ENCODE data around the gene TMEM53. TPM values are rescaled to one million over a fixed set of nuclear protein-coding genes. Genes with fewer than 3 reads are reported as not detected.

The TMEM53 gene
- total and polyA plus RNA-seq, 2 of the 8 experiments (the other 6 are each of a cell fraction or from before 2014, with no cell fraction given) = 6.7 to 27.9 TPM

GRCh38 chr1:44700573-44700972 is 26.3 kb upstream of the TMEM53 start:
- Histone ChIP-seq H2AK5ac (ENCODE audit: low read depth, low read length) (no peak overlapping the region), H3K4ac (replicated peaks; ENCODE audit: insufficient read length, low read depth, low read length) (no peak overlapping the region), H3K27me3 (replicated peaks in 1 of 4; ENCODE audit: control insufficient read depth in 3 of 4, extremely low read depth in 1 of 4, insufficient read depth in 3 of 4, low read length in 3 of 4) (no peaks in the 10 kb centered on the region), H3K9ac (replicated peaks in 1 of 4; ENCODE audit: extremely low read depth in 1 of 4, low read depth in 3 of 4, low read length in 3 of 4) (no peak overlapping the region), H4K8ac (ENCODE audit: extremely low read depth, insufficient read depth, low read length) (no peak overlapping the region), H4K20me1 (replicated peaks in 1 of 2; ENCODE audit: control insufficient read depth in 1 of 2, insufficient read depth in 2 of 2, low read length in 2 of 2) (no peaks in the 10 kb centered on the region), H3K18ac (ENCODE audit: extremely low read depth, low read length) (no peak overlapping the region), H2BK12ac (ENCODE audit: low read depth, low read length) (no peak overlapping the region), H2BK20ac (ENCODE audit: low read length) (no peak overlapping the region), H3K4me1 (replicated peaks in 1 of 4; ENCODE audit: control insufficient read depth in 3 of 4, insufficient read depth in 4 of 4, low read length in 3 of 4) (no peaks in the 10 kb centered on the region), H3K9me3 (ENCODE audit: insufficient read depth in 2 of 2, low read depth in 1 of 2, low read length in 1 of 2) (no peaks in the 10 kb centered on the region), H3K36me3 (ENCODE audit: control insufficient read depth in 2 of 4, insufficient read depth in 4 of 4, low read length in 3 of 4) (no peaks in the 10 kb centered on the region), H2AFZ (ENCODE audit: low read length) (no peak overlapping the region), H4K91ac (replicated peaks; ENCODE audit: insufficient read length, low read length) (no peak overlapping the region), H3K23ac (ENCODE audit: insufficient read length) (no peak overlapping the region), H3K23me2 (ENCODE audit: low read depth, low read length) (no peaks in the 10 kb centered on the region), H2BK120ac (replicated peaks; ENCODE audit: low read depth, low read length) (no peak overlapping the region), H3K79me1 (ENCODE audit: low read depth, low read length) (no peaks in the 10 kb centered on the region), H4K5ac (ENCODE audit: insufficient read length, low read depth, low read length) (no peak overlapping the region), H2BK15ac (ENCODE audit: low read length) (no peak overlapping the region), H3K27ac (ENCODE audit: low read depth, low read length) (no peak overlapping the region), H3K4me3 (ENCODE audit: extremely low read depth in 1 of 4, insufficient read depth in 2 of 4, low read depth in 3 of 4, low read length in 4 of 4) (no peak overlapping the region), H3K56ac (replicated peaks; ENCODE audit: insufficient read length, low read depth, low read length) (no peak overlapping the region), H3K79me2 (ENCODE audit: control insufficient read depth in 1 of 2, insufficient read depth in 2 of 2, low read length in 2 of 2) (no peaks in the 10 kb centered on the region), H2BK5ac (ENCODE audit: low read depth, low read length) (no peak overlapping the region), H3K4me2 (ENCODE audit: insufficient read depth in 1 of 2, low read depth in 2 of 2, low read length in 2 of 2) (no peak overlapping the region), H3K14ac (ENCODE audit: insufficient read length) (no peak overlapping the region)
- TF ChIP-seq HDAC6 (IDR thresholded peaks at IDR 0.05; ENCODE audit: low read depth, low read length) (no peak), USF2 (IDR thresholded peaks at IDR 0.05; ENCODE audit: low read length) (no peak), SIRT6 (IDR thresholded peaks at IDR 0.05; ENCODE audit: low read length) (no peak), YY1 (IDR thresholded peaks at IDR 0.05; ENCODE audit: low read depth, low read length) (no peak), TEAD4 (IDR thresholded peaks at IDR 0.05; ENCODE audit: low read depth, low read length) (no peak), SAP30 (IDR thresholded peaks at IDR 0.05; ENCODE audit: insufficient read depth, insufficient replicate concordance, low read length) (no peak), EP300 (IDR thresholded peaks at IDR 0.05; ENCODE audit: borderline replicate concordance in 1 of 2, low read depth in 2 of 2, low read length in 2 of 2) (no peak), GABPA (IDR thresholded peaks at IDR 0.05; ENCODE audit: borderline replicate concordance, insufficient read depth, low read length) (no peak), CEBPB (IDR thresholded peaks at IDR 0.05; ENCODE audit: low read depth, low read length) (no peak), SUZ12 (IDR thresholded peaks at IDR 0.05; ENCODE audit: low read length) (no peak), ZNF274 (IDR thresholded peaks at IDR 0.05; ENCODE audit: borderline replicate concordance, extremely low read depth, low read length) (no peak)
- FAIRE-seq (no peak), DNase-seq (ENCODE audit: low read depth in 1 of 2, low spot score in 2 of 2) (no peak)
- WGBS, 2 experiments (ENCODE audit: extremely low coverage in 1 of 2, insufficient coverage in 1 of 2, insufficient read length in 1 of 2, insufficient replicate concordance in 2 of 2, low coverage in 1 of 2, low lambda C conversion rate in 2 of 2, missing lambda C conversion rate in 1 of 2) = 83% methylated on average over 1 of the region's 1 CpG; no CpG with 5 or more reads in 1 of the 2 experiments
- ChIA-PET POLR2A (ENCODE audit: partially characterized antibody) (interaction anchor here (0.9 kb wide), 1 partner anchor 30 kb away, joined by 3 read pairs; no protein-coding TSS in a partner anchor), CTCF (ENCODE audit: partially characterized antibody) (interaction anchor here (1.2 to 3.6 kb wide), 2 partner anchors 13 to 695 kb away, joined by 4 to 25 read pairs; no protein-coding TSS in a partner anchor)

Data from H1 (cell line).